HepG2 (cell line): ENCODE results near the gene RESP18. TPM values are rescaled to one million over a fixed set of nuclear protein-coding genes. Genes with fewer than 3 reads are reported as not detected.
A peak's percentile ranks its signal among the peaks of the same experiment; 100 is the strongest.

Experiments used
- ARHGAP35 ChIP-seq: sonication (generic); formaldehyde crosslinking; IDR thresholded peaks from 2 replicates; pipeline ENCODE4 v1.9.0; 2022; ENCODE audit warnings: mild to moderate bottlenecking, inconsistent platforms, moderate library complexity, missing genetic modification reagents, borderline replicate concordance
- CBFB ChIP-seq: sonication (generic); formaldehyde crosslinking; IDR thresholded peaks from 2 replicates; pipeline ENCODE4 v1.4.0; 2020; ENCODE audit warnings: missing genetic modification reagents
- CREM ChIP-seq, 2 experiments: sonication (generic) in 1 of 2; formaldehyde crosslinking in 1 of 2; IDR thresholded peaks; 2 replicates each; pipeline versions ENCODE4 v1.4.0 to v1.6.1; 2016 to 2020; ENCODE audit warnings: antibody characterized with exemption in 1 of 2, mild to moderate bottlenecking in 1 of 2, missing genetic modification reagents in 1 of 2
- DNMT1 ChIP-seq: sonication (generic); formaldehyde crosslinking; IDR thresholded peaks from 2 replicates; pipeline ENCODE4 v1.5.1; 2020; ENCODE audit warnings: mild to moderate bottlenecking, missing genetic modification reagents
- DR1 ChIP-seq: sonication (generic); formaldehyde crosslinking; IDR thresholded peaks from 2 replicates; pipeline ENCODE4 v1.8.0; 2021; ENCODE audit warnings: mild to moderate bottlenecking, missing genetic modification reagents, inconsistent platforms
- FOXA3 ChIP-seq: IDR thresholded peaks from 2 replicates; pipeline ENCODE4 v1.6.1; 2016; ENCODE audit warnings: missing genetic modification reagents, missing compliant biosample characterization
- FOXK1 ChIP-seq: sonication (generic); formaldehyde crosslinking; IDR thresholded peaks from 2 replicates; pipeline ENCODE4 v1.4.0; 2020; ENCODE audit warnings: low read depth, missing genetic modification reagents, borderline replicate concordance
- FOXO4 ChIP-seq: sonication (generic); formaldehyde crosslinking; conservative IDR thresholded peaks from 2 replicates; pipeline ENCODE4 v1.8.1; 2023; ENCODE audit warnings: missing genetic modification reagents
- HDAC2 ChIP-seq: sonication (generic); formaldehyde crosslinking; IDR thresholded peaks from 2 replicates; pipeline ENCODE4 v1.4.0; 2020; ENCODE audit warnings: missing genetic modification reagents
- KLF11 ChIP-seq: IDR thresholded peaks from 2 replicates; pipeline ENCODE4 v1.6.1; 2016; ENCODE audit warnings: missing compliant biosample characterization
- LBX2 ChIP-seq: sonication (generic); formaldehyde crosslinking; IDR thresholded peaks from 2 replicates; pipeline ENCODE4 v1.5.0; 2020; ENCODE audit warnings: missing genetic modification reagents, mild to moderate bottlenecking, borderline replicate concordance
- NFKBIZ ChIP-seq: IDR thresholded peaks from 2 replicates; pipeline ENCODE4 v1.6.1; 2018; ENCODE audit warnings: missing genetic modification reagents, missing compliant biosample characterization
- SETDB1 ChIP-seq: sonication (generic); formaldehyde crosslinking; IDR thresholded peaks from 2 replicates; pipeline ENCODE4 v1.5.1; 2020; ENCODE audit warnings: missing genetic modification reagents, mild to moderate bottlenecking, borderline replicate concordance
- SMARCE1 ChIP-seq: fragments of 450-650 bp; IDR thresholded peaks from 2 replicates; pipeline ENCODE4 v1.6.1; 2017; ENCODE audit warnings: borderline replicate concordance
- SMYD3 ChIP-seq: sonication (generic); formaldehyde crosslinking; IDR thresholded peaks from 2 replicates; pipeline ENCODE4 v1.8.1; 2023; ENCODE audit warnings: mild to moderate bottlenecking, missing genetic modification reagents
- TBX2 ChIP-seq: sonication (generic); formaldehyde crosslinking; IDR thresholded peaks from 2 replicates; pipeline ENCODE4 v1.5.0; 2020; ENCODE audit warnings: missing genetic modification reagents, mild to moderate bottlenecking, borderline replicate concordance
- THYN1 ChIP-seq: sonication (generic); formaldehyde crosslinking; IDR thresholded peaks from 2 replicates; pipeline ENCODE4 v1.8.1; 2023; ENCODE audit warnings: low read depth, mild to moderate bottlenecking, moderate library complexity, missing genetic modification reagents, borderline replicate concordance
- TMF1 ChIP-seq: sonication (generic); formaldehyde crosslinking; IDR thresholded peaks from 2 replicates; pipeline ENCODE4 v1.8.1; 2022; ENCODE audit warnings: low read depth, missing genetic modification reagents
- TRAFD1 ChIP-seq: sonication (generic); formaldehyde crosslinking; IDR thresholded peaks from 2 replicates; pipeline ENCODE4 v1.5.1; 2020; ENCODE audit warnings: missing genetic modification reagents, mild to moderate bottlenecking, borderline replicate concordance
- ZBTB20 ChIP-seq: sonication (generic); formaldehyde crosslinking; IDR thresholded peaks from 2 replicates; pipeline ENCODE4 v1.8.1; 2023; ENCODE audit warnings: missing genetic modification reagents, low read depth, mild to moderate bottlenecking, borderline replicate concordance
- ZBTB7A ChIP-seq: sonication (generic); formaldehyde crosslinking; IDR thresholded peaks from 2 replicates; pipeline ENCODE4 v1.8.0; 2022; ENCODE audit warnings: mild to moderate bottlenecking, missing genetic modification reagents
- ZC3H13 ChIP-seq: sonication (generic); formaldehyde crosslinking; IDR thresholded peaks from 2 replicates; pipeline ENCODE4 v1.8.1; 2023; ENCODE audit warnings: mild to moderate bottlenecking, missing genetic modification reagents, moderate library complexity
- ZC3H4 ChIP-seq: sonication (generic); formaldehyde crosslinking; IDR thresholded peaks from 2 replicates; pipeline ENCODE4 v1.4.0; 2020; ENCODE audit warnings: missing genetic modification reagents, borderline replicate concordance
- ZNF264 ChIP-seq: sonication (generic); formaldehyde crosslinking; IDR thresholded peaks from 2 replicates; pipeline ENCODE4 v1.4.0; 2020; ENCODE audit warnings: missing genetic modification reagents
- ZNF33A ChIP-seq: sonication (generic); formaldehyde crosslinking; IDR thresholded peaks from 2 replicates; pipeline ENCODE4 v1.5.1; 2020; ENCODE audit warnings: missing genetic modification reagents, mild to moderate bottlenecking, moderate library complexity, borderline replicate concordance
- ZNF430 ChIP-seq: sonication (generic); formaldehyde crosslinking; IDR thresholded peaks from 2 replicates; pipeline ENCODE4 v1.9.0; 2021; ENCODE audit warnings: mild to moderate bottlenecking, missing genetic modification reagents
- ZNF607 ChIP-seq: sonication (generic); formaldehyde crosslinking; IDR thresholded peaks from 2 replicates; pipeline ENCODE4 v1.5.1; 2020; ENCODE audit warnings: missing genetic modification reagents, mild to moderate bottlenecking, borderline replicate concordance
- polyA plus RNA-seq, 8 experiments: library from polyadenylated mRNA; depleted of rRNA in 3 of 8; stranded (reverse) in 7 of 8; unstranded in 1 of 8; fragments of >200 nt; fragmentation: Illumina TruSeq in 4 of 8; extraction: Trizol in 4 of 8; gene quantifications; 2 replicates each; pipeline versions ENCODE4 v1.2.1 to v1.2.3, GENCODE V29; 2011 to 2016; ENCODE audit warnings: low read depth in 4 of 8, missing spikeins in 1 of 8, mixed read lengths in 1 of 8; ENCODE audit not compliant: insufficient read depth in 1 of 8
- total RNA-seq, 5 experiments: library from RNA; depleted of rRNA; stranded (reverse); fragments of >200 nt; fragmentation: Illumina TruSeq; extraction: Trizol; gene quantifications; 2 replicates each; pipeline ENCODE4 v1.2.3, GENCODE V29; 2016; ENCODE audit warnings: low read depth in 1 of 5

RESP18 gene
- total and polyA plus RNA-seq, 2 of the 13 experiments (the other 11 are each of a cell fraction or from before 2014, with no cell fraction given), result not detected

- TF ChIP-seq TRAFD1, result 0 out of 2 replicates have a peak, but pooled peaks have one; percentile 72
- no peak for TF ChIP-seq SMYD3
- no peak for TF ChIP-seq DR1 (CRISPR knock-in tag)
- no peak for TF ChIP-seq THYN1 (CRISPR knock-in tag)
- no peak for TF ChIP-seq LBX2 (CRISPR knock-in tag)
- TF ChIP-seq CBFB (CRISPR knock-in tag), result no peak; the same call in 1 of the 2 replicates
- no peak for TF ChIP-seq FOXA3
- peak; percentile 55; the same call in 1 of the 2 replicates for TF ChIP-seq TBX2 (CRISPR knock-in tag)
- no peak for TF ChIP-seq ZNF264 (CRISPR knock-in tag)
- TF ChIP-seq FOXK1, result no peak
- TF ChIP-seq FOXO4 (CRISPR knock-in tag), result no peak
- peak; percentile 34; the same call in 1 of the 2 replicates for TF ChIP-seq ZNF430
- no peak for TF ChIP-seq SMARCE1
- TF ChIP-seq TMF1, result no peak
- TF ChIP-seq ZNF33A, result no peak
- TF ChIP-seq CREM (IDR thresholded peaks at IDR 0.05), result no peak
- TF ChIP-seq CREM (CRISPR knock-in tag; IDR thresholded peaks at IDR 0.05), result no peak
- no peak for TF ChIP-seq ZC3H4 (CRISPR knock-in tag)
- no peak for TF ChIP-seq ZBTB7A
- TF ChIP-seq NFKBIZ (CRISPR knock-in tag), result peak; percentile 45; the same call in 1 of the 2 replicates
- no peak for TF ChIP-seq SETDB1 (CRISPR knock-in tag)
- TF ChIP-seq KLF11, result no peak
- TF ChIP-seq ZNF607 (CRISPR knock-in tag), result 0 out of 2 replicates have a peak, but pooled peaks have one; percentile 3
- TF ChIP-seq ZBTB20 (CRISPR knock-in tag), result peak; percentile 64; the same call in 1 of the 2 replicates
- TF ChIP-seq HDAC2, result 0 out of 2 replicates have a peak, but pooled peaks have one; percentile 29
- no peak for TF ChIP-seq DNMT1 (CRISPR knock-in tag)
- TF ChIP-seq ZC3H13 (CRISPR knock-in tag), result no peak
- TF ChIP-seq ARHGAP35 (CRISPR knock-in tag), result no peak
Observed at GRCh38 chr2:219298759-219299371, 33.7 kb downstream of the RESP18 start (continued).
